Ishikawa (cell line): ENCODE results near the gene MAPRE3.

Source experiments
- CEBPB ChIP-seq: IDR thresholded peaks from 2 replicates; pipeline ENCODE4 v1.6.1; 2012
- CREB1 ChIP-seq: IDR thresholded peaks from 2 replicates; pipeline ENCODE4 v1.6.1; 2012; ENCODE audit warnings: low read depth
- EGR1 ChIP-seq: IDR thresholded peaks from 2 replicates; pipeline ENCODE4 v1.6.1; 2012
- EP300 ChIP-seq: IDR thresholded peaks from 2 replicates; pipeline ENCODE4 v1.6.1; 2012; ENCODE audit warnings: borderline replicate concordance
- FOXM1 ChIP-seq: IDR thresholded peaks from 2 replicates; pipeline ENCODE4 v1.6.1; 2012; ENCODE audit warnings: low read depth, borderline replicate concordance
- NFIC ChIP-seq: IDR thresholded peaks from 2 replicates; pipeline ENCODE4 v1.6.1; 2012
- REST ChIP-seq: IDR thresholded peaks from 2 replicates; pipeline ENCODE4 v1.6.1; 2012; ENCODE audit warnings: low read depth, mild to moderate bottlenecking
- TAF1 ChIP-seq: IDR thresholded peaks from 2 replicates; pipeline ENCODE4 v1.6.1; 2012; ENCODE audit warnings: low read depth, mild to moderate bottlenecking
- TCF12 ChIP-seq: IDR thresholded peaks from 2 replicates; pipeline ENCODE4 v1.6.1; 2012; ENCODE audit warnings: low read depth
- TEAD4 ChIP-seq: IDR thresholded peaks from 2 replicates; pipeline ENCODE4 v1.6.1; 2012
- YY1 ChIP-seq: IDR thresholded peaks from 2 replicates; pipeline ENCODE4 v1.6.1; 2012; ENCODE audit warnings: low read depth
- ZBTB7A ChIP-seq: IDR thresholded peaks from 2 replicates; pipeline ENCODE4 v1.6.1; 2012; ENCODE audit warnings: low read depth
- TF ChIP-seq, protein P1 (sequence below): IDR thresholded peaks from 2 replicates; pipeline ENCODE4 v1.6.1; 2012
- TF ChIP-seq, protein P2 (sequence below): IDR thresholded peaks from 2 replicates; pipeline ENCODE4 v1.6.1; 2012

MAPRE3 gene

DNA sequence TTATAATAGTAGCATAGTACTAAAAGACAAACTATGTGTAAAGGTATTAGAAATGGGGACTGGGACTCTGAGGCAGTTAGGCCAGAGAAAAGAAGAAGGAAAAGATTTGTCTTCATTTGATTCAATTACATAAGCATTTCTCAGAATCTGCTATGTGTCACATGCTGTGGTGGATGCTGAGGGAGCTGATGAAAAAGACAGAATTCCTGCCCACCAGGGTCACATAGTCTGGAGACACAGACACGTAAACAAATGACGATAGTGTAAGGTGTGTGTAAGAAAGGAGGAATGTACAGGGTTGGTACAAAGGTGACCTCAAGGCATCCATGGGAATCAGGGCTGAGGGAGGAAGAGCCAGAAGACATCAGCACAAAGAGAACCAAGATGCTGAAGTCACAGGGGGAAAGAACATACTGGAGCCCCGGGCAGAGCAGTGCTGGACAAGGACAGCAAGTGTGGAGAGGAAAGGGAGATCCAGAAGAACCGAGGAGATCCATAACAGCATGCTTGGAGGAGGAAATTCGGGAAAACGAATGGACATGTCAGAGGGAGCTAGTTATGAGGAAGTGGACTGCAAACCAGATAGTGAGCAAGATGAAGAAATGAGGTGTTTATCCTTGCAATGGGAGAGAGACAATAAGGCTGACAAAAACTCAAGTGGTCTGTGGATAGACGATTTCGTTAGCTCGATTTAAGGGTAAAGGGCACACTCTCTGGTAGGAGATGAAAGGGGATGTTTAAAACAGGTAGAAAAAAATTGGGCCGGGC lies 1.2 kb upstream of the MAPRE3 start:
- TF ChIP-seq EP300 (no peak), NFIC (no peak), YY1 (no peak), FOXM1 (no peak), CREB1 (no peak), TAF1 (no peak), ZBTB7A (no peak), TCF12 (no peak), TEAD4 (no peak), REST (no peak)
- TF ChIP-seq, protein P1, sequence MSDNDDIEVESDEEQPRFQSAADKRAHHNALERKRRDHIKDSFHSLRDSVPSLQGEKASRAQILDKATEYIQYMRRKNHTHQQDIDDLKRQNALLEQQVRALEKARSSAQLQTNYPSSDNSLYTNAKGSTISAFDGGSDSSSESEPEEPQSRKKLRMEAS: no peak
- TF ChIP-seq, protein P2, sequence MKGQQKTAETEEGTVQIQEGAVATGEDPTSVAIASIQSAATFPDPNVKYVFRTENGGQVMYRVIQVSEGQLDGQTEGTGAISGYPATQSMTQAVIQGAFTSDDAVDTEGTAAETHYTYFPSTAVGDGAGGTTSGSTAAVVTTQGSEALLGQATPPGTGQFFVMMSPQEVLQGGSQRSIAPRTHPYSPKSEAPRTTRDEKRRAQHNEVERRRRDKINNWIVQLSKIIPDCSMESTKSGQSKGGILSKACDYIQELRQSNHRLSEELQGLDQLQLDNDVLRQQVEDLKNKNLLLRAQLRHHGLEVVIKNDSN: no peak

DNA sequence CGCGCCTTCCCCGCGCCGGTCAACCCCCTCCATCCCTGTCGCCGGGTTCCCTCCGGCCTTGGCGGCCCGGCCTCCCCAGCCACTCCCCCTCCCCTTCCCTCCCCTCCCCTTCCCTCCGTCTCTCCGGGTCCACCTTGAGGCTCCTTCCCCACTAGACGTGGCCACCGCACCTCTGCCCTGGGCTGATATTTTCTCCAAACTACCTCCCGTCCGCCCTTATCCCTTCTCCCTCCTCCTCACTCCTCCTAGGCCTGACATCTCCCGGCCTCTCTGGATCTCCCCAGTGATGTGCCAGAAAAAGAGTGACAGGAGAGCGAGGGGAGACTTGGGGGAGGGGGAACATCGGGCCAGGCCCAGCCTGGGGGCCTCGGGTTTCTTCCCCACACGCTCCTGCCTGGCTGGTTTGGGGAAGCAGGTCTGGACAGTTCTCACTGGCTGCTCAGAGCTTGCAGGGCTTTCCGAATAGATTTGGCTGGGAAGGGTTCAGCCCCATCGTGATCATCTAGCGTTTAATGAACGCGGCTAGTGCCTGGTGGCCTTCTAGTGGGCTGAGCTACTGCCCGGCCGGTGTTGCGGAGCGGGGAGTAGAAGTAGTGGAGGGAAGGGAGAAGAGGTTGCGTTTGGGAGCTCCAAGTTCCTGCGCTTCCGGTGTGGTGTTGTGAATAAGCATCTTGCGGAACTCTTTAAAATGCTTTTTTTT lies 641 bp downstream of the MAPRE3 start:
- TF ChIP-seq YY1 (no peak), NFIC (no peak), ZBTB7A (no peak), CEBPB (no peak), CREB1 (no peak), REST (no peak), FOXM1 (no peak), EGR1 (no peak), EP300 (no peak)
- TF ChIP-seq, protein P1: no peak
- TF ChIP-seq, protein P2: no peak

GRCh38 chr2:26971911-26972786 lies 1.7 kb downstream of the MAPRE3 start:
- no peak for TF ChIP-seq CREB1
- TF ChIP-seq FOXM1: no peak

- TF ChIP-seq REST (no peak), YY1 (no peak), CREB1 (no peak)
Measured at GRCh38 chr2:26974352-26974751, 3.9 kb downstream of the MAPRE3 start.
